Measurements from ENCODE around the gene LSM2.

The LSM2 gene

GRCh38 chr6:31769684-31770371, 36.9 kb downstream of the LSM2 start:
- peak; percentile 76 for DNase-seq
- H3K27me3 ChIP-seq (replicated peaks; ENCODE audit: insufficient read depth, low read length), result no peaks in the 10 kb centered on the region
- H2AFZ ChIP-seq (ENCODE audit: low read length), result no peak overlapping the region
- no peaks in the 10 kb centered on the region for H3K36me3 ChIP-seq (replicated peaks; ENCODE audit: insufficient read depth, low read length)
- no peak overlapping the region for H3K9ac ChIP-seq (ENCODE audit: low read length)
- H3K9me3 ChIP-seq (replicated peaks; ENCODE audit: insufficient read depth, low read length), result no peaks in the 10 kb centered on the region
- no peaks in the 10 kb centered on the region for H4K20me1 ChIP-seq (ENCODE audit: insufficient read depth, low read length)
- no peaks in the 10 kb centered on the region for H3K79me2 ChIP-seq (ENCODE audit: low read length)
- H3K4me1 ChIP-seq (ENCODE audit: low read length), result peaks cover under 1% of the 10 kb centered on the region; the same call in 1 of the 2 replicates
- TF ChIP-seq EZH2phosphoT487 (IDR thresholded peaks at IDR 0.05; ENCODE audit: low read length) (no peak), EZH2 (optimal IDR thresholded peaks at IDR 0.05; ENCODE audit: low read depth, low read length) (no peak), CTCF (IDR thresholded peaks at IDR 0.05; ENCODE audit: low read length) (peak; percentile 93)
- H3K4me2 ChIP-seq (ENCODE audit: low read depth, low read length), result no peak overlapping the region
- no peaks in the 10 kb centered on the region for H3K9me2 ChIP-seq (replicated peaks; ENCODE audit: insufficient read depth, low read length)
- H3F3A ChIP-seq (ENCODE audit: insufficient read depth, low read length), result 0 out of 2 replicates have a peak, but pooled peaks cover 3% of the 10 kb centered on the region
- no peak overlapping the region for H3K4me3 ChIP-seq (ENCODE audit: low read length)
- H3K27ac ChIP-seq (ENCODE audit: low read length), result no peak overlapping the region

GRCh38 chr6:31768363-31769257, 38.2 kb downstream of the LSM2 start:
- H4K20me1 ChIP-seq (ENCODE audit: insufficient read depth, low read length), result no peaks in the 10 kb centered on the region
- TF ChIP-seq CTCF (IDR thresholded peaks at IDR 0.05; ENCODE audit: low read length), result no peak
- TF ChIP-seq EZH2phosphoT487 (IDR thresholded peaks at IDR 0.05; ENCODE audit: low read length), result no peak
- no peak for TF ChIP-seq EZH2 (optimal IDR thresholded peaks at IDR 0.05; ENCODE audit: low read depth, low read length)
- H3K27me3 ChIP-seq (replicated peaks; ENCODE audit: insufficient read depth, low read length), result no peaks in the 10 kb centered on the region
- H3K9me2 ChIP-seq (replicated peaks; ENCODE audit: insufficient read depth, low read length), result no peaks in the 10 kb centered on the region
- no peaks in the 10 kb centered on the region for H3K79me2 ChIP-seq (ENCODE audit: low read length)
- no peak for DNase-seq
- H3K4me3 ChIP-seq (ENCODE audit: low read length), result no peak overlapping the region
- no peak overlapping the region for H3K4me2 ChIP-seq (ENCODE audit: low read depth, low read length)
- peaks cover 3% of the 10 kb centered on the region; the same call in 1 of the 2 replicates for H3F3A ChIP-seq (ENCODE audit: insufficient read depth, low read length)
- H3K9me3 ChIP-seq (replicated peaks; ENCODE audit: insufficient read depth, low read length), result no peaks in the 10 kb centered on the region
- no peaks in the 10 kb centered on the region for H3K36me3 ChIP-seq (replicated peaks; ENCODE audit: insufficient read depth, low read length)
- H2AFZ ChIP-seq (ENCODE audit: low read length), result no peak overlapping the region
- peaks cover 13% of the 10 kb centered on the region for H3K4me1 ChIP-seq (ENCODE audit: low read length)
- no peak overlapping the region for H3K9ac ChIP-seq (ENCODE audit: low read length)
- no peak overlapping the region for H3K27ac ChIP-seq (ENCODE audit: low read length)

GRCh38 chr6:31767096-31767645, 39.6 kb downstream of the LSM2 start:
- no peak overlapping the region for H3K9ac ChIP-seq (ENCODE audit: low read length)
- H3K9me2 ChIP-seq (replicated peaks; ENCODE audit: insufficient read depth, low read length), result no peaks in the 10 kb centered on the region
- TF ChIP-seq CTCF (IDR thresholded peaks at IDR 0.05; ENCODE audit: low read length) (no peak), EZH2phosphoT487 (IDR thresholded peaks at IDR 0.05; ENCODE audit: low read length) (no peak), EZH2 (optimal IDR thresholded peaks at IDR 0.05; ENCODE audit: low read depth, low read length) (no peak)
- H2AFZ ChIP-seq (ENCODE audit: low read length), result no peak overlapping the region
- no peak overlapping the region for H3K4me2 ChIP-seq (ENCODE audit: low read depth, low read length)
- no peaks in the 10 kb centered on the region for H3K36me3 ChIP-seq (replicated peaks; ENCODE audit: insufficient read depth, low read length)
- peaks cover 3% of the 10 kb centered on the region; the same call in 1 of the 2 replicates for H3F3A ChIP-seq (ENCODE audit: insufficient read depth, low read length)
- H4K20me1 ChIP-seq (ENCODE audit: insufficient read depth, low read length), result no peaks in the 10 kb centered on the region
- H3K27me3 ChIP-seq (replicated peaks; ENCODE audit: insufficient read depth, low read length), result no peaks in the 10 kb centered on the region
- no peaks in the 10 kb centered on the region for H3K79me2 ChIP-seq (ENCODE audit: low read length)
- H3K9me3 ChIP-seq (replicated peaks; ENCODE audit: insufficient read depth, low read length), result no peaks in the 10 kb centered on the region
- H3K4me3 ChIP-seq (ENCODE audit: low read length), result no peak overlapping the region
- H3K27ac ChIP-seq (ENCODE audit: low read length), result no peak overlapping the region
- H3K4me1 ChIP-seq (ENCODE audit: low read length), result peaks cover 16% of the 10 kb centered on the region
- DNase-seq, result no peak
